ENCODE data around the gene UBASH3A. TPM values are rescaled to one million over a fixed set of nuclear protein-coding genes. Genes with fewer than 3 reads are reported as not detected.
A peak's percentile ranks its signal among the peaks of the same experiment; 100 is the strongest.

UBASH3A gene
- total RNA-seq, 2 donors from 2014 or later: 0.12 TPM; not detected in 1

DNA sequence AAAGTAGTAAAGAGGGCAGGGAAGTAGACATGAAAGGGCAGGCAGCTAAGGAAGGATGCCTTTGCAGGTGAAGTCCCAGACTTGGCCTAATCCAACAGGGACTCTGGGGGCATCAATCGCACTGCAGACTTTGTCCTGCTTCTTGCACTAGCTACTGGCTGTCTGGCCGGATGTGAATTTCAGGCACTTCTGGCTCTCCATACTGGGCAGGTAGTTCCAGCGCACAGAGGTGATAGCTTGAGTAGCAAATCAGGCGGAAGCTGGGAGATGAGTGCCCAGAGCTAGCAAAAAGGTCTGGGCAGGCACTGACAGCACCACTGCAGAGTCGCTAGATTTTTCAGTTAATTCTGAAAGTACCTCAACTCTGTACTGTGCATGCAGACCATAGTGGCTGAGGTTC lies 91.3 kb downstream of the UBASH3A start:
- Histone ChIP-seq H3K4me3 (no peak overlapping the region), H3K4me1 (peaks cover 0 to 12% of the 10 kb centered on the region in 2 donors), H3K36me3 (no peaks in the 10 kb centered on the region), H3K9me3 (no peaks in the 10 kb centered on the region), H3K27me3 (no peaks in the 10 kb centered on the region), H3K27ac (no peak overlapping the region)
- no peak for DNase-seq (ENCODE audit: low spot score)
- no peak for TF ChIP-seq CTCF (IDR thresholded peaks at IDR 0.05)

GRCh38 chr21:42495765-42496119 lies 92.0 kb downstream of the UBASH3A start:
- no peak for TF ChIP-seq CTCF (IDR thresholded peaks at IDR 0.05)
- Histone ChIP-seq H3K27me3 (no peaks in the 10 kb centered on the region), H3K9me3 (no peaks in the 10 kb centered on the region), H3K27ac (peak overlapping the region in 1 of 2 donors; percentile 48), H3K4me3 (peak overlapping the region; percentile 54 to 67), H3K4me1 (peaks cover 0 to 12% of the 10 kb centered on the region in 2 donors), H3K36me3 (no peaks in the 10 kb centered on the region)
- DNase-seq (ENCODE audit: low spot score): no peak

DNA sequence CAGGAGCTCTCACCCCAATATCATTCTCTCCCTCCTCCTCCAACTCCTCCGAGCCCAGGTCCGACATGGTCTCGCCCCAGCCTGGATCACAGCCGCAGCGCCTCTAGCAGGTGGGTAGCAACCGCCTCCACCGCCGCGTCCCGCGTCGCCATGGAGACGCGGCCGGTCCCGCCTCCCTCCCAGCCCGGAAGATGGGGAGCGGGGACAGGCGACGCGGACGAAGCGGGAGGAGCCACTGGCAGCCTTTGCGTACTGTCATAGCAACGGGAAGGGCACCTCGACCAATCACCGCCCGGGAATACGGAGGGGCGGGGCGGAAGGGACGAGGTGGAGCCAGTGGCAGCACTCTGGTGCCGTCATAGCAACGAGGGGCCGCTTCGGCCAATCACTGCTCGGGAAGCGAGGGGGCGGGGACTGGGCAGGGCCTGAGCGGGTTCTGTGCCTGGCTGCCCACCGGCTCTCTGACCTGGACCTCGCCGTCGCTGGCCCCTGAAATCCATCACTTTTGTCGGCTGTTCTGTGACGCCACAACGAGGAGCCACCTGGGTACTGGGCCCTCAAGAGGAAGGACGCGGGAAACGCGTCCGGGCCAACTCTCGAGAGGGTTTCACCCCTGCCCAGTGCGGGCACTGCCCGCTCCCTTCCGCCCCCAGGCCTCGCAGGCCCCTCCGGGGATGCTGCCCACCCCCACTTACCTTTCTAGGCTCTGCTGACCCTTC lies 92.6 kb downstream of the UBASH3A start, which contains the start of gene RSPH1:
Gene RSPH1 (minus strand): TSS at position 105 of the 719 bp plus-strand sequence. CDS start 38 bp downstream, at position 67.
- H3K9me3 ChIP-seq: no peaks in the 10 kb centered on the region
- peaks cover 0 to 12% of the 10 kb centered on the region in 2 donors for H3K4me1 ChIP-seq
- DNase-seq (ENCODE audit: low spot score): peak; percentile 100
- peak within 1 kb of the TSS; percentile 54 to 67 for H3K4me3 ChIP-seq
- TF ChIP-seq CTCF (IDR thresholded peaks at IDR 0.05): no peak
- H3K27ac ChIP-seq: peak within 1 kb of the TSS; percentile 73 to 84
- H3K27me3 ChIP-seq: no peaks in the 10 kb centered on the region
- H3K36me3 ChIP-seq: no peaks in the 10 kb centered on the region

DNA sequence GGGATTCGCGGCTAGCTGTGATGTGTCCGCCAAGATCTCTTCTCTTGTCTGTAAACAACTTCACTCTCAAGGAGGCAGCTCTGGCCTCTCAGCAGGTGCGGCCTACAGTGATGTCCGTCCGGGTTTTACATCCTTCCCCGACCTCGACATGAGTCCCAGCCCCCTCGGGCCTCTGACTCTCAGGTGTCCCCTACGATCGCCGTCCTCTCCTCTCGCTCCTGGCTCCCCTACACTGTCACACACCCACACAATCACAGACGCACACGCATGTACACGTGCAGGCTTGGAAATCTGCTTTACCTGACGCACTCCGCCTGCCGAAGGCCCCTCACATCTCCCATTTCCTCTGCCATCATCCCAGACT lies 93.1 kb downstream of the UBASH3A start:
- Histone ChIP-seq H3K27ac (peak overlapping the region; percentile 73 to 84), H3K27me3 (no peaks in the 10 kb centered on the region), H3K9me3 (no peaks in the 10 kb centered on the region), H3K36me3 (no peaks in the 10 kb centered on the region), H3K4me3 (peak overlapping the region; percentile 54 to 67), H3K4me1 (peaks cover 0 to 12% of the 10 kb centered on the region in 2 donors)
- no peak for DNase-seq (ENCODE audit: low spot score)
- TF ChIP-seq CTCF (IDR thresholded peaks at IDR 0.05): no peak

Other genes with a start within 250 kb of the UBASH3A start
- 10 to 100 TPM in 1 of 2 donors, 1 to 10 TPM in 1; 7.9 to 12.3 TPM for gene ABCG1, start 184.8 kb upstream of the UBASH3A start, total RNA-seq
- gene TFF3, start 88.5 kb upstream of the UBASH3A start, total RNA-seq: 1 to 10 TPM; 5.0 TPM
- not detected for gene TFF2, start 52.9 kb upstream of the UBASH3A start, total RNA-seq
- not detected for gene TFF1, start 37.4 kb upstream of the UBASH3A start, total RNA-seq
- gene TMPRSS3, start 7.8 kb upstream of the UBASH3A start, total RNA-seq: 1 to 10 TPM; 1.1 to 2.4 TPM
- not detected for gene RSPH1, start 92.3 kb downstream of the UBASH3A start, total RNA-seq
- 1 to 10 TPM; 2.0 to 5.0 TPM for gene SLC37A1, start 110.0 kb downstream of the UBASH3A start, total RNA-seq
- gene PDE9A, start 249.7 kb downstream of the UBASH3A start, total RNA-seq: 1 to 10 TPM; 1.1 to 2.0 TPM

All from right atrium auricular region (tissue), 2 donors.